Measurements from ENCODE around the gene HGFAC. TPM values are rescaled to one million over a fixed set of nuclear protein-coding genes. Genes with fewer than 3 reads are reported as not detected.

HGFAC gene
- total RNA-seq, 1 experiment from 2014 or later = 0.37 TPM

DNA sequence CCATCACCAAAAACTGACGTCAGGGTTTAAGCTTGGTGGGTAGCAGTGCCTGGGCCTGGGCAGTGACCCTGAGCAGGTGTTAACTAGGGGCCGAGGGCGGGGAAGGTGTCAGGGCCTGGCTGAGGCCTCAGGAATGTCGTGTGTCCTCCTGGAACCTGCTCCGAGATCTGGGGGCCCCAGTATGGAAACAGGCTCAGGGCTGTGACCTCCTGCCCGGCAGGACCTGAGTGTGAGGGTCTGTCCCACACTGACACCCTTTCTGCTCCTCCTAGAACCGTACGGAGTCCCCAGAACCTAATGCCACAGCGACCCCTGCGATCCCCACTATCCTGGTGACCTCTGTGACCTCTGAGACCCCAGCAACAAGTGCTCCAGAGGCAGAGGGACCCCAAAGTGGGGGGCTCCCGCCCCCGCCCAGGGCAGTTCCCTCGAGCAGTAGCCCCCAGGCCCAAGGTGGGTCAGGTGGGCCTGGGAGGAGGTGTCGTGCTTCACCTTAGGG is 741 bp downstream of the HGFAC start:
- Mint-ChIP-seq H3K4me1 (no peaks in the 10 kb centered on the region), H3K9me3 (no peaks in the 10 kb centered on the region), H3K4me3 (no peak overlapping the region), H3K27me3 (ENCODE audit: low read depth) (no peaks in the 10 kb centered on the region; the same call in 1 of the 2 replicates), H3K36me3 (ENCODE audit: insufficient read depth in 1 of 3, low read depth in 3 of 3) (no peaks in the 10 kb centered on the region), H3K27ac (no peak overlapping the region)
- no peaks in the 10 kb centered on the region for H3K4me1 ChIP-seq (ENCODE audit: insufficient read depth, low read length)
- H4K5ac ChIP-seq (ENCODE audit: insufficient read length, low read depth, low read length) = no peak overlapping the region
- no peak overlapping the region for H3T11ph ChIP-seq (ENCODE audit: low read length)
- no peaks in the 10 kb centered on the region for H4K20me1 ChIP-seq (ENCODE audit: control insufficient read depth, insufficient read depth, insufficient read length)
- no peak overlapping the region for H3K18ac ChIP-seq (ENCODE audit: insufficient read length, low read depth, low read length)
- no peak overlapping the region for H3K4me2 ChIP-seq (ENCODE audit: insufficient read depth, insufficient read length, low read length)
- no peak for DNase-seq
- WGBS (ENCODE audit: extremely low coverage, insufficient read length, low lambda C conversion rate) = no CpG with 5 or more reads among the region's 14 CpGs
- H3K23ac ChIP-seq (ENCODE audit: insufficient read length, low read depth, low read length) = no peak overlapping the region
- no peak overlapping the region for H2BK12ac ChIP-seq (ENCODE audit: insufficient read length, low read depth, low read length)
- no peak overlapping the region for H2BK15ac ChIP-seq (ENCODE audit: low read depth, low read length)
- H2BK20ac ChIP-seq (ENCODE audit: low read depth, low read length, poor library complexity, severe bottlenecking) = no peak overlapping the region
- no peaks in the 10 kb centered on the region for H3K79me2 ChIP-seq (ENCODE audit: insufficient read depth, low read length)
- no peak overlapping the region for H2AK5ac ChIP-seq (ENCODE audit: insufficient read length, low read length)
- no peak overlapping the region for H4K8ac ChIP-seq (replicated peaks; ENCODE audit: insufficient read length, low read depth, low read length)
- no peak overlapping the region for H2BK120ac ChIP-seq (ENCODE audit: low read depth, low read length, poor library complexity, severe bottlenecking)
- no peaks in the 10 kb centered on the region for H3K79me1 ChIP-seq (ENCODE audit: insufficient read depth, low read depth, low read length, poor library complexity, severe bottlenecking)
- H3K27ac ChIP-seq (ENCODE audit: insufficient read length, low read depth, low read length) = no peak overlapping the region
- no peaks in the 10 kb centered on the region for H3K23me2 ChIP-seq (ENCODE audit: insufficient read length, low read depth, low read length, poor library complexity, severe bottlenecking)
- H3K9ac ChIP-seq (ENCODE audit: extremely low read depth, insufficient read length, low read length) = no peak overlapping the region
- no peak overlapping the region for H2BK5ac ChIP-seq (ENCODE audit: insufficient read length, low read length)
- no peak overlapping the region for H2AFZ ChIP-seq (ENCODE audit: low read length)
- no peak overlapping the region for H3K56ac ChIP-seq (ENCODE audit: insufficient read length, low read depth, low read length)
- no peak overlapping the region for H3K4ac ChIP-seq (ENCODE audit: low read depth, low read length)
- H4K91ac ChIP-seq (ENCODE audit: insufficient read length, low read depth, low read length) = no peak overlapping the region
- no peaks in the 10 kb centered on the region for H3K27me3 ChIP-seq (ENCODE audit: insufficient read depth, low read length)
- no peak overlapping the region for H3K14ac ChIP-seq (ENCODE audit: insufficient read depth, low read length)
- TF ChIP-seq, protein P1, sequence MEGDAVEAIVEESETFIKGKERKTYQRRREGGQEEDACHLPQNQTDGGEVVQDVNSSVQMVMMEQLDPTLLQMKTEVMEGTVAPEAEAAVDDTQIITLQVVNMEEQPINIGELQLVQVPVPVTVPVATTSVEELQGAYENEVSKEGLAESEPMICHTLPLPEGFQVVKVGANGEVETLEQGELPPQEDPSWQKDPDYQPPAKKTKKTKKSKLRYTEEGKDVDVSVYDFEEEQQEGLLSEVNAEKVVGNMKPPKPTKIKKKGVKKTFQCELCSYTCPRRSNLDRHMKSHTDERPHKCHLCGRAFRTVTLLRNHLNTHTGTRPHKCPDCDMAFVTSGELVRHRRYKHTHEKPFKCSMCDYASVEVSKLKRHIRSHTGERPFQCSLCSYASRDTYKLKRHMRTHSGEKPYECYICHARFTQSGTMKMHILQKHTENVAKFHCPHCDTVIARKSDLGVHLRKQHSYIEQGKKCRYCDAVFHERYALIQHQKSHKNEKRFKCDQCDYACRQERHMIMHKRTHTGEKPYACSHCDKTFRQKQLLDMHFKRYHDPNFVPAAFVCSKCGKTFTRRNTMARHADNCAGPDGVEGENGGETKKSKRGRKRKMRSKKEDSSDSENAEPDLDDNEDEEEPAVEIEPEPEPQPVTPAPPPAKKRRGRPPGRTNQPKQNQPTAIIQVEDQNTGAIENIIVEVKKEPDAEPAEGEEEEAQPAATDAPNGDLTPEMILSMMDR (conservative IDR thresholded peaks at IDR 0.05) = no peak
- H3K9me3 ChIP-seq (ENCODE audit: control insufficient read depth, low read depth, low read length) = no peaks in the 10 kb centered on the region

Data from H9 (cell line).